H54 (cell line): ENCODE results near the gene PGLYRP2.
"Not testable (repeated sequence)": the region's sequence is repeated elsewhere in the genome, so short reads cannot be mapped to it uniquely, and the experiment has no call there.

Experiments
- DNase-seq: peaks from one replicate; pipeline ENCODE4 v3.0.0; 2011; ENCODE audit warnings: low spot score, mixed read lengths; ENCODE audit not compliant: insufficient read length
- FAIRE-seq: peaks from 3 replicates; lab custom pipeline; 2011; peaks lifted over from hg19 to GRCh38; lab: Jason Lieb, UNC
- POLR2A ChIP-seq: IDR thresholded peaks from 2 replicates; pipeline ENCODE4 v1.6.1; 2011; ENCODE audit warnings: low read depth, mild to moderate bottlenecking, low read length

Gene PGLYRP2

GRCh38 chr19:15502264-15502663 lies 23.0 kb upstream of the PGLYRP2 start:
- no peak for DNase-seq
- FAIRE-seq: no peak
- TF ChIP-seq POLR2A: no peak

DNA sequence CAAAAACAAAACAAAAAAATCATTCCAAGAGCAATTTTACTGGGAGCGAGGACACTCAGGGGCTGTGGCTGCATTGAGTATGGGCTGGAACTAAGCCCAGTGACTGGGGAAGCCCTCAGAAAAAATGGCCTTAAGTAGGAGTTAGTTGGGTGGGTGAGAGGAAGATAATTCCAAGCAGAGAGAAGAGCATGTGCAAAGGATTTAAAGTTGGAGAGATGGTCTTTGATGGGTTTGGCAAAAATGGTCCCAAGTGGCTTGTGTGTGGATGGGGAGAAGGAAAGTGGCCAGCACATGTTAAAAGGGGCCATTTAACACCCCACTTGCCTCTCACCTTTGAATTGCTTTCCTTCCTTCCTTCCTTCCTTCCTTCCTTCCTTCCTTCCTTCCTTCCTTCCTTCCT lies 22.3 kb upstream of the PGLYRP2 start:
- TF ChIP-seq POLR2A: no peak
- FAIRE-seq (no peak), DNase-seq (no peak)

- DNase-seq: peak; percentile 68
- no peak for TF ChIP-seq POLR2A
- FAIRE-seq: no peak
Measured at GRCh38 chr19:15498910-15499309, 19.6 kb upstream of the PGLYRP2 start.

GRCh38 chr19:15498156-15498858 lies 19.0 kb upstream of the PGLYRP2 start:
- FAIRE-seq (no peak), DNase-seq (no peak)

GRCh38 chr19:15495151-15495550 lies 15.8 kb upstream of the PGLYRP2 start:
- no peak for FAIRE-seq
- no peak for TF ChIP-seq POLR2A
- DNase-seq: no peak

More at GRCh38 chr19:15498156-15498858, 19.0 kb upstream of the PGLYRP2 start:
- no peak for TF ChIP-seq POLR2A

DNA sequence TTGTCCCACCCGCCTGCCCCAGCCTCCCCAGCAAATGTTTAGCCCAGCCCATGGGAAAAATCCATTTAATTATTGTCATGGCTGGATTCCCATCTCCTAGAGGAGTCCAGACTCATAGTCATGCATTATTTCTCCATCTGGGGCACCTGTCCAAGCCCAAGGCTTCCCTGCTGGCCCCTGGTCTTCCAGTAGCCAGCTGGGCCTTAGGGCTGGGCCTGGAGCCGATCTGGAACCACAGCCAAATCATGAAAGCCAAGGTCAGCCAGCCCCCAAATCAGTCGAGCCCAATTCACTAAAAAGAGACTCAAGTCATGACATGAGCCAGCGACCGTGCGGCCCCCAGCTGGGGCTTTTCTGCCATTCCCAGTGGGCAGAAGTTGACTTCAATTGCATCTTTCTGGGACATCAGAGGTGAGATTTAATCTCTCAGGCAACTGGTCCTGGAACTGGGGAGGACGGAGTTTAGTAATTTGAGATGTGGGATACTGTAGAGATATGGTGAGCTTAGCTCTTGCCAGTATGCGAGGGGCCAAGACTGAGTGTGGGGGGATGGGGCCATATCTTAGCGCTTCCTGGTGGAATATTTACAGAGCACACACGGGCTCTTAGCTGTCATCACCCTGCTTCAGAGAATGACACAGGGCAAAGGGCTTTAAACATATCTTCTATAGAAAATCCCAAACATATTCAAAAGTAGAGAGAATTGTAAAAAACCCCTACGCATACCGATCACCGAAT lies 9.4 kb upstream of the PGLYRP2 start:
- no peak for TF ChIP-seq POLR2A
- FAIRE-seq (no peak), DNase-seq (no peak)

DNA sequence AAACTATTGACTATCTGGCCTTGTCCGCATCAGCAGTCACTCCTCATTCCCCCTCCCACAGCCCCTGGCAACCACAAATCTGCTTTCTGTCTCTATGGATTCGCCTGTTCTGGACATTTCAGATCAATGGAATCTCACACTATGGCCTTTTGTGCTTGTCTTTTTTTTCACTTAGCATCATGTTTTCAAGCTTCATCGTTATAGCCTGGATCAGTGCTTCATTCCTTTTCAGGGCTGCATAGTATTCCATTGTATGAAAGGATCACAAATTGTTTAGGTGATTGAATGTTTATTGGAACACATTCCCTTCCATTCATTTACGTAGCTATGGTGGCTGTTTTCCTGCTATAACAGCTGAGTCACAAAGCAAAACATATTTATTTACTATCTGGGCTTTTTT lies 7.7 kb upstream of the PGLYRP2 start:
- FAIRE-seq: no peak
- no peak for DNase-seq
- TF ChIP-seq POLR2A: no peak

DNA sequence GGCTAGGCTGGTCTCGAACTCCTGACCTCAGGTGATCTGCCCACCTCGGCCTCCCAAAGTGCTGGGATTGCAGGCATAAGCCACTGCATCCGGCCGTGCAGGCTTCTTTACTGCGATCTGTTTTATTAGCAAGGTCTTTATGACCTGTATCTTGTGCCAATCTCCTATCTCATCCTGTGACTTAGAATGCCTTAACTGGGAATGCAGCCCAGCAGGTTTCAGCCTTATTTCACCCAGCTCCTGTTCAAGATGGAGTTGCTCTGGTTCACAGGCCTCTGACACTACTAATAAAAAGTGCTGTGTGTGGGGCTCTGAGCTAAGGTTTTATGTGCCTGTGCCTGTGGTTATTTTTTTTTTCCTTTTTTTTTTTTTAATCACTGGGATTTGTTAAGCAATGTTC lies 6.5 kb upstream of the PGLYRP2 start:
- FAIRE-seq, DNase-seq: not testable (repeated sequence)

DNA sequence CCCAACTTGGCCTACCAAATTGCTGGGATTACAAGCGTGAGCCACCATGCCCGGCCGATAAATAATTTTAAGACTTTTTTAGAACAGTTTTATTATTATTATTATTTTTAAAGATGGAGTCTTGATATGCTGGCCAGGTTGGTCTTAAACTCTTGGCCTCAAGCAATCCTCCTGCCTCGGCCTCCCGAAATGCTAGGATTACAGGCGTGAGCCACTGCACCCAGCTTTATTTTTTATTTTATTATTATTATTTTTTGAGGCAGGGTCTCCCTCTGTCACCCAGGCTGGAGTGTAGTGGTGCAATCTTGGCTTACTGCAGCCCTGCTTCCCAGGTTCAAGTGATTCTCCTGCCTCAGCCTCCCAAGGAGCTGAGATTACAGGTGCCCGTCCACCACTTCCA lies 1.7 kb upstream of the PGLYRP2 start:
- FAIRE-seq, DNase-seq: not testable (repeated sequence)

DNA sequence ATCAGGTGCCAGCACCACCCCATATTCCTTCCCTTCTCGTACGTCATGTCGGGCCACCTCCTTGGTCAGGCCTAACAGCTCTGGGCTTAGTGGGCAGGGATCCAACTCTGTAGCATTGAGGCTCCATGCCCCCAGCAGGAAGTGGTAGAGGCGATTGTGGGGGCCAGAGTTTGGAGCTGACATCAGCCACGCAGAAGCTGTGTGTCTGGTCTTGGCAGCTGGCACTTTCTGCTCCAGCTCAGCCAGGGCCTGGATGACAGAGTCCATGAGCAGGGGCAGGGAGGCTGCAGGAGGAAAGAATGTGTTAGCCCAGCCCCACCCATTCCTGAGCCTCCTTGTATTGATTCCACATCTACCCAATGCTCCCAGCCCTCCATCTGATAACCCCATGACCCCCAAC lies 3.0 kb downstream of the PGLYRP2 start:
- TF ChIP-seq POLR2A: no peak
- FAIRE-seq (no peak), DNase-seq (no peak)

DNA sequence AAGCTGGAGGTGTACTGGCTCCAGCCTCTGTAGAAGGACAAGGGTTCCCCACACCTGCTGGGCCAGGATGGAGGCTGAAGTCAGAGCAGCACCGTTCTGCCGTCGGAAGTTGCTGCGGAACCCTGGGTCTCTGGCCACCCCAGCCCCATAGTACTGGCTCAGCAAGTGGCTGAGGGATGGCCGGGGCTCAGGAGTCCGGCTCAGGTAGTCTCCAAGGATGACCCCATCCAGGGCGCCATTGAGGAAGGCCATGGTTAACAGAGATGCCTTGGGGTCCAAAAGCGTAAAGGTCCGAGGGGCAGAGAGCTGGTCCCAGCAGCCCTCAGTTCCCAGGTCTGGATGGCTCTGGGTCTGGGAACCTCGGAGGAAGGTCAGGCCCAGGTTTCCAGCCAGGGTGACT lies 3.7 kb downstream of the PGLYRP2 start:
- FAIRE-seq: no peak
- no peak for TF ChIP-seq POLR2A
- DNase-seq: no peak

GRCh38 chr19:15475169-15475568 lies 4.1 kb downstream of the PGLYRP2 start:
- no peak for DNase-seq
- TF ChIP-seq POLR2A: no peak
- no peak for FAIRE-seq

GRCh38 chr19:15473821-15474220 lies 5.5 kb downstream of the PGLYRP2 start:
- DNase-seq, FAIRE-seq: not testable (repeated sequence)

- no peak for FAIRE-seq
- no peak for DNase-seq
- TF ChIP-seq POLR2A: no peak
Measured at GRCh38 chr19:15471639-15472101, 7.6 kb downstream of the PGLYRP2 start.
